Activated naive CD8-positive, alpha-beta T cell treated with anti-CD3 and anti-CD28 coated beads, Interleukin-2, amount 50 U/mL, for 16 hours (primary cell): Measurements from ENCODE around the gene SPTBN1.

Experiments used
- DNase-seq: peaks from one replicate; pipeline ENCODE4 v3.0.0-alpha.2; 2020; ENCODE audit warnings: low read depth, low spot score

Gene SPTBN1

DNA sequence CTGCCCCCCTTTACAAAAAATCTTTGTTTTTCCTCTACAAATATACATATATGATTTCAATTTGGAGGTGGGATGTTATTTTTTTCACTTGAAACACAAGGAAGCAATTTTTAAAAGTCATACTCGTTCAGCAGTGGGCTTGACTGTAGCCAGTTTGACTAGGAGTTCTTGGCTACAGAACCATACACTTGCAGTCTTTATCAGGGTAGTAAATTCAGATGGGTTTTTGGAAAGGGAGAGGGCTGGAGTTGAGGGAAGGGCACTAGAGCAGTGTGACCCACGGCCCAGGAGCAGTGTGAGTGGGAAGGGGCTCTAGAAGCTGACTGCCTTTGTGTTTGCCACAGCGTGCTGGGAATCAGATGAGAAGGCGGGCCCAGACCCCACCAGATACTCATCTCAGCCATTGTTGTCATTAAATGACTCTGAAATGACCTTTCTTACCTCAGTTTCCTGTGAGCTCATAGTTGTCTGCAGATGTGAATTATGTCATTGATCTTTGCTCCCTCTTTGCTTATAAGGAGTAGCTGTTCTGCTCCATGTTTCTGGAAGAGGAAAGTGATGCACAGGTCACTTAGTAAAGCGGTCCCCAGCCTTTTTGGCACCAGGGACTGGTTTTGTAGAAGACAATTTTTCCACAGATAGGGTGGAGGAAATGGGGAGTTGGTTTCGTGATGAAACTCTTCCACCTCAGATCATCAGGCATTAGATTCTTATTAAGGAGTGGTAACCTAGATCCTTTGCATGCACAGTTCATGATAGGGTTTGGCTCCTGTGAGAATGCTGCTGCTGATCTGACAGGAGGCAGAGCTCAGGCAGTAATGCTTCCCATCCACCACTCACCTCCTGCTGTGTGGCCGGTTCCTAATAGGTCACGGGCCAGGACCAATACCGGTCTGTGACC lies 116.8 kb downstream of the SPTBN1 start:
- no peak for DNase-seq

DNA sequence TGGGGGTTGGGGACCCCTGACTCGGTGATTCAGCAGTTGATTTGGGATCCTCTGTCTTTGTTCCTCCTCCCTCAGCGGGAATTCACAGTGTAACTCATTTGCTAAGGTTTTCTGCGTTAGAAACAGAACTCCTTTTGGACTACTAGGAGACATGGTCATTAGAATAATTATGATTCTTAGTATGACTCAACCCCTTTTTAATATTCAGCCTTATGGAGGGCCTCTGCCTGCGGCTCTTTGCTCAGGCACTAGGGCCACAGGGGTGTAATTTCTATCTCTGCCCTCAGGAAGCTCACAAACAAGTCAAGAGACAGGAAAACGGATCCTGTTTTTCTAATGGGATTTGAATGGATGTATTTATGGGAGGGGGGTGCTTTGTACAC lies 117.4 kb downstream of the SPTBN1 start:
- DNase-seq = no peak

DNA sequence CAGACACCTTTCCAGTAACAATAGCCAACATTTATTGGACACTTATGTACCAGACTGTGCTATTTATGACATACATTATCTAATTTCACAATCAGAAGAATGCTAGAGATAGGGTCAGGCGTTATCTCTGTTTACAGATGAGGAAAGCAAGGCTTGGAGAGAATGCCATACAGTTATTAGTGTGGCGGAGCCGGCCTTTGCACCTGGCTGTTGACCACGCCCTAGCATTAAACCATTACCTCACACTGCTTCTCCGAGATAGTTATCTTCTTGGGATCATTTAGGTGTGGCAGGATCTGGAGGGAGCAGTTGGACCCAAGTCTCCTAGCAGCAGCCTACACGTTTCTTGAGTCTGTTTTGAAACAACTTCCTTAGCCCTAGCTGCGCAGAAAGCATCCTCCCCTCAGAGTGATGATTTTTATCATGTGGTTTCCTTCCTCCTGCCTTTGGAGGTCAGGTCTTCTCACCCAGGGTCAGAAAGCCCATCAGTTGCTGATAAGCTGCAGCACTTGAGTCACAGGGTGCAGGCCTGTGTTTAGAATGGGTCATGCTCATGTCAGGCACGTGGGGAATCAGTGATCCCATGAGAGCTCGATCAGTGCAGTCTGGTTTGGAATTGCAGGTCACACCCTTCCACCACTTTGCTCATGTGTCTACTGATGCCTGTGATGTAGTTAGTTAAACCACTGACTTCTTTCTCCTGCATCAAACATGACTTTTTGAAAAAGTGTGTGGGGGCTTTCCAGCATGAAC lies 118.2 kb downstream of the SPTBN1 start:
- no peak for DNase-seq

DNA sequence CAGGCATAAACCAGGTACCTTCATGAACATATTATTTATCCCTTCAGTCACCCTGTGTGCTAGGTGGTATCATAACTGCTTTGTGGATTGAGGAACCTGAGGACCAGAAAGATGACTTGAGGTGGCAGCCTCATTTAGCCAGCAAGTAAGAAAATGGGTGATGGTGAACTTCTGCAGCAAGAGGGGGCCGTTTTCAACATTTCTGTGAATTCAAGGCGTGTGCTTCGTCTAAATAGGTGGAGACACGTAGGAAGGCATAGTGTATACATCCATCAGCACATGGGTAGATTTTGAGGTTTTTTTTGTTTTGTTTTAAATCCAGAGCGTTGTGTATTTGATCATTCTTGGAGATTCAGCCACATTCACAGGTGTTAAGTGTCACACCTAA lies 118.7 kb downstream of the SPTBN1 start:
- no peak for DNase-seq

DNA sequence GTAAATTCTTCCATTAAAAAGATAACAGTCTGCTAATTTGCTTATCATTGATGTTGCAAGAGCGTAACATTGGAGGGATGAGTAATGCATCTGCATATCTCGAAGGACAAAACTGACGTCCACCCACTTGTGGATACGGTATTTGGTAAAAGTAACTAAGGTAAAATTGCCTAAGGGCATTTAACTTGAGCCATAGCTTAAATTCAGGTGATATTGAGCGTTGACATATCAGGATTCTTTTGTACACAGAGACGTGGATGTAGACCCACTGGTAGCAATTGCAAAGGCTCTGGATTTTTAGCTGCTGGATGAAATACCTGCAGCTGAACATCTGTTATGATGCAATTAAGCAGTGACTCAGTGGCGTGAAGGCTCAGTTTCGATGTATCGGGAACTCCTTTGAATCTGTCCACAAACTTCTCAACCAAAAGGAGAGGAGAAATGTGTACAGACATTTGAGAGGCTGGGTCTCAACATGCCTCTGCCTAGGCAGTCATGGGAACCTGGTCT lies 119.3 kb downstream of the SPTBN1 start:
- no peak for DNase-seq

DNA sequence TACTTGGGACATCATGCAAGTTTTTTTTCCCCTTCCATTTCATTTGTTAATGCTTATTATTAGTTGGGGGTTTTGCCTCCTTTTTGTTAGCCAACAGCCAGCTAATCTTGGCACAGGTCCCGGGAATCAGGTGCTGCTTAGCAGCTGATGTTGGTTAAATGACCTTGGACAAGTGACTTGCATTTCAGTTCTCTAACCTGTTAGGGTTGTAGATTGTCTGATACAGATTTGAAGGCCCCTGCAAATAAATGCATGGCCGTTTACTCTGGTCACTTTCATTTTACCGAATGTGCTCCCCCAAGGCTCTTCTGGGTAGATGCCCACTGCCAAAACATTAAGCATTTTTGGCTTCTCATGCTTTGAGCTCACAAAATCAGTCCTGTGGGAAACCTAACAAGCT lies 120.9 kb downstream of the SPTBN1 start:
- no peak for DNase-seq

DNA sequence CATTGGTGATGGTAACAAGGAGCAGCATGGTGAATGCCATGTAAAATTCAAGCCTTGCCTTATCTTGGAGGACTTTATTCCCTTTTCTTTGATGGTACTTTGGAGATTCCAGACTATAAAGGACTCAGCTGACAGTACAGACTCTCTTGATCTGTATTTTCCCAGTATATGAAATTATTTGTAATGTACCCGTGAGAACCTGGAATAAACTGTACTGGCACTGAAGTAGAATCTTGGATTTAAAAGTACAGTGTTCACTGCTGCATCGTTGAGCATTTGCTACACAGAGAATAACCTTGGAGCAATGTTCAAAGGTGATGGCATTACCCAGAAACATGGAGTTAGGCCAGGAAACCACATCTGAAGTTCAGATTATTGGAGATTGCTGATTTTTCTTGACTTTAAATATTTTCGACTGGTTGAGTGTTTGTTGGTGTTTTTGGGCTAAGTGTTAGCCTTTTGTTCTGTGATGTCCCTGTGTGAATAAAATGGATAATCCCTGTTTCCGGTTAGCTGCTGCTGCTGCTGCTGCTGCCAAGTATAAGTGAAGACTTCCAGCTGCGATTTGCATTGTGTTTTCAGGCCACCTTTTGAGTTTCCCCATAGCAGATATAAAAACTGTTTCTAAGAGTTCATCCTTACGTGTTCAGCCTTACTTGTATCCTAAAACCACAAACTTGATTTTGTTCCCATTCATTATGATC lies 122.0 kb downstream of the SPTBN1 start:
- no peak for DNase-seq

DNA sequence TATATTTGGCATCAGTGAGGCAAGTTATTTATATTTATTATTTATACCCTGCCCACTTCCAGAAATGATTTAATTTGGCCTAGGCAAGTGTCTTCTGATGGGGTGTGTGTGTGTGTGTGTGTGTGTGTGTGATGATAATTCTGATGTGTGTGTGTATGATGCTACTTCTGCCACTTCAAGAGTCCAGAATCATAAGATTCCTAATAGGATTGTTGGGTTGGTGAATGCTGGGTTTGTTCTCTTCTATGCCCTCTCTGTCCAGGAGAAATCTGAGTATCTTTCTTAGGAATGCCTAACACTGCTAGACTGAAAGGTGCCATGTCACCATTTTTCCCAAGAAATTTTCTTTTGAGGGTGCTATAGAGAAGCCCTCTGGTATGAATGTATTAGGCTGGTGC lies 122.5 kb downstream of the SPTBN1 start:
- no peak for DNase-seq

DNA sequence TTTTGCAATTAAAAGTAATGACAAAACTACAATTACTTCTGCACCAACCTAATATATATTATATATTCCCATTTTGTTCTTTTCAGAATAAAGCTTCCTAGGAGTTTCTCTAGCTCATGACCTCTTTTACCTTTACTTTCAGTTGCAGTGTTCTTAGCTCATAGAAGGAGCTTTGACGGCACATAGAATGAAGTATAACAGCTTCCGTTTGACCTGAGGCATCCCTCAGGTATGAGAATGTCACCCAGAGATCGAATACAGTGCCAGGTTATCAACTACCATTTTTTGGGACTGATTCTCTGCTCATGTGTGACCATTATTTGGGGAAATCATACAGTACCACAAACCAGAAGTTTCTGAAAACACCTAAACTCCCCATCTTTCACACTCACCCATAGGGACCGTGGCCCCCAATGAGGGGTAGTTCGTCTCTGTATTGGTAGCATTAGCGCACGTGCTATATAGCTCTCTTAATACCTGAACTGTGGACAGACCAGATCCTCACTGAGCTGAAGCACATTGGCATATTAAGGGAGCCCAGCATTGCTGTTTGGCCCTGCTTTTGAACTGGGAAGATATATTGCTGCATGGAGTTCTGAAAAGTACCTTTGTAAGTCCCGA lies 123.0 kb downstream of the SPTBN1 start:
- DNase-seq = no peak

DNA sequence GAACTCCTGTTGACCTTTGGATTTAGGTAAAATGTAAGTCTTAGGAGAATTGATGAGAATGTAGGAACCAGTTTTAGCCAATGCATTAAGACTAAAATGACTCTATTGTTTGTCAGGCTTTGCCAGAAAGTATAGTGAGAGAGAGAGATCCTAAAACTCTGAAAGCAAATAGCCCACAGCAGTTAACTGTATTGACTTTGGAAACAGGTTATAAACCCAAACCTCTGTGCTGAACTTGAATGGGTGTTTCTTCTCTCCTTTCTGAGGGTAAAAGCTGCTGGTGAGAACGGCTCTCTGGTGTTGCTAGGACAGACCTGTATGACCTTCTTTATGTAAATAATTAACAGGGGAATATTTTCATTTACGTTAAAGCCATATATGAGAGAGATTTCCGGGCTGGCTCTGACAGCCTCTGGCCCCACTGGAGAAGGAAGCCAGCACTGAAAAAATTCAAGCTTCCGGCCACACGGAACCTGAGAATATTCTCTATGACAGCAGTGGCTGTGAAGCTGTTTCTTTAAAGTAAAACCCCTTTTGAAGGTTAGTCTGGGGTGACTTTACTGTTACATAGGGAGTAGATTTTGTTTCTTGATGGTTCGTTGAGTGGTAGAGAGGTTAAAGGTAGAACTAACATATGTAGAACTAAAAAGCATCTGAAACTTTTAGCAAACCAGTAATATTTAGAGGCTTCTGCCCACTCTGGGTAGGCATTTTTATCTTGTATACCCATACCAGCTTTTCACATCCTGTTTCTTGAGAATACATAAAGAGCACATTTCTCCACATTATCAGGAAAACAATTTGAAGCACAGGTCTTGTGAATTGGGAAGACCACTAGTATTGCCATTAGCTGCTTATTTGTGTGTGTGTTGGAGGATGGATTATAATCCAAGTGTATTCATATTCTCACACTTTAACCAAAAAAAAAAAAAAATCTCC lies 123.8 kb downstream of the SPTBN1 start:
- no peak for DNase-seq

DNA sequence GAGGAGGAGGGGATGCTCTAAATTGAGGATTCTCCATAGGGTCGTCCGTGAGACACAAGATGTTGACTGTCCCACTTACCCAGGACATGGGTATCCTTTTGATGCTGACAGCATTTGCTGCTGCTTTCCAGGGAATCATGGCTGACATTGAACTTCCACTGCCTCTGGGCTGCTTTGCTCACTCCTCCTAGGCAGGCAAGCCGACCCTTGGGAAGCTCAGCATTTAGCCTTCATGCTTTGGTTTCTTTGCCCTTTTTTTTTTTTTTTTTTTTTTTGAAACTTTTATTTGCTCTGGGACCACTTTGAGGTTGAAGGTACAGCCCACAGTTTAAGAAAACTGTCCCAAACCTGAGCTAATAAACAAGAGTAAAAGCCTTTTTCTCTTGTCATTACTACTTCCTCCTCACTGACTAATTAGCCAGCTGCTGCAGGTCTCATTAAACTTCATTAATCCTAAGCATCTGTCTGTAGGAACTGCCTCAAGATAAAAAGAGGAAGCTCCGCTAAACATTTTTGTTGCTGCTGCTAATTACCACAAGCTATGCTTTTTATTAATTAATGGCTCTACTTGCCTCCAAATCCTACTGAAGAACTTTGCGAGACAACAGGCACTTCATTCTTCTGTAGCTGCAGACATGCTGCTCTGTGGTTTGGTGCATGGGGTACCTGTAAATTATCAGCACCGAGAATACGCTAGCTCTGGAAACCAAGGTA lies 125.4 kb downstream of the SPTBN1 start:
- DNase-seq = no peak

DNA sequence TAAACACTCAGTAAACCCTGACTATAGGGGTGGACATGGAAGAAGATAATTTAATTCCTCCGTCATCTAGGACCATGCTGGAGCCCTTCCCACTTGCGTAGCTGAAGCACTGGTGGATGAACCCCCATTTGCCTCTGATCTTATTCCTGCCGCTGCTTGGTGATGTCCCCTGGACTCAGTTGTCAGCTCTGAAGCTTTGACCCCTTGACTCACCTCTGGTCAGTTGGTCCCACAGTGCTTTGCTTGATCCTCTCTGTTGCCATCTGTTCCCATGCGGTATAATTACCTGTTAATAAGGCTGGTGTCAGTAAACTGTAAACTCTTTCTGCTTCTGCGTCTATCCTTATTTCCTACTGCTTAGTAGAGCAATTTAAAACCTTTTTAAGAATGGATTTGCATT lies 126.9 kb downstream of the SPTBN1 start:
- DNase-seq = no peak

DNA sequence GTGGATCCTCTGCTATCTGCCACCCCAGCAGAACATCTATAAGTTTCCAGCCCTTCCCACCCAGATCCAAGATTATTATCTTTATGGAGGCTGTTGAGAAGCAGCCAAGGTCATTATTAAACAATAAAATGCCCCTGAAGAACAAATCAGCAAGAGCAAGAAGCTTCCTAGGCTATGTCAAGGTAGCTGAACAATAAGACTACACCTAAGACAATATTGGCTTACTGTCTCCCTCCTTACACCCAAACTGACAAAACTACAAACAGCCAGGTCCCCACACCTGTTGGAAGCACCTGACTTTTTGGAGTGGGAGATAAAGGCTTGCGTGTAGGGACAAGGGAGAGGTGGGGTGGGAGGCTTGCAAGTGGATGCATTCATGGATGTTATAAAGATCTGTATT lies 128.5 kb downstream of the SPTBN1 start:
- no peak for DNase-seq

DNA sequence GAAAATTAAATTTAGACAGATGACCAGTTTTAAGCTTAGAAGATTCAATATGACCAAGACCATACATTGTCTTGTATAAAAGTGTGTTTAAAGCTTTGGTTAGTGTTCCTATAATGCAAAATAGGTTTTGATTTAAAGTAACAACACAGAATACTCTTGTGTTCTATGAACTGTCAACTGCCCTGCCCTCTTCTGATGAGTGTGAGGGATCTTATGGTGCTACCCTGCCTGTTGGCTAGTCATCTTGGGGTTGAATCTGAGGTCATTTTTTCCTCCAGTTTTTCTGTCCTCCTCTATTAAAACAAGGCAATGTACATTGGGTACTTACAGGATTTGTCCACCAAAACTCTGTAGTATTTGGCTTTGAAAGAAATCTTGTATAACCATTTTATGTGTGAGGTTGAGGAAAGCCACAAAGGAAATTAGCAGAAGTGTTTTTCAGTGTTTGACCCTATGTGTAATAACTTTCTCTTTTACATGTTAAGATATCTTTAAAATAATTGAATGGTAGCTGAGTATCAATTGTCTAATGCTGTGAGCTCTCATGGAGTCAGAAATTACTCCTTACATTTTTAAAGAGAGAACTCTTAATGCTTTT lies 129.1 kb downstream of the SPTBN1 start:
- DNase-seq = no peak

DNA sequence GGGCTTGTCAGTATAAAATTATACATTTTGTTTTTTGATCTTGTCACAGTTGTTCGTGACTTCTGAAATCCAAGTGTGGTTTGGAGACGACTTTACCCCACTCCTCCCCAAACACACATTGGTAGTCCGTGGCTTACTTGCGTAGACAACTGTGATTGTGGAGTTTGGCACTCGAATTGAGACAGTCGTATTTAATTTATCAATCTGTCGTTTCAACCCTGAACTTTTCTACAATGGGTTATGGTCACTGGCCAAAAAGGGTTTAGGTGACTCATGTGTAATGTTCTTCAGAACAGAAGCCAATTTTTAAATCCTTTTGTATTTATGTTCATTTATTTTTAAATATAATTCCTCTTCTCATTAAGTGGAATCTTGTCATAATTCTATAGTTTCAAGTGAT lies 129.9 kb downstream of the SPTBN1 start:
- DNase-seq = no peak

DNA sequence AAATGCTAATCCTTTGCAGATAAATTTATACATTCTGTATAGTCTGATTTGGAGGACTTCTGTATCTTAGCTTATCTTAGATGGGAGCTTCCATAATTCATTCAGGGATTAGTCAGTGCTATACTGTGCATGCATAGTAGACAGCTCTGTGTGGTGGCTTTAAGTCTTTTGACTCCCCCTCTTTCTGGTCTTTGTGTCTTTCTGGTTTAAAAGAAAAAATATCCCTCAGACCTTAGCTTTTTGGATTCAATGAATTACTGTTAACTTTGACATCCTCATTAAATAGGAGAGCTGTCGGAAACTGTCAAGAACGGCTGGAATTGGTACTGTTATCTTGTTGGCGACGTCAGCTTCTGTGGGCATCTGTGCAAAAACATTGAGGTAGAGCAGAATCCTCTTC lies 130.4 kb downstream of the SPTBN1 start:
- no peak for DNase-seq

DNA sequence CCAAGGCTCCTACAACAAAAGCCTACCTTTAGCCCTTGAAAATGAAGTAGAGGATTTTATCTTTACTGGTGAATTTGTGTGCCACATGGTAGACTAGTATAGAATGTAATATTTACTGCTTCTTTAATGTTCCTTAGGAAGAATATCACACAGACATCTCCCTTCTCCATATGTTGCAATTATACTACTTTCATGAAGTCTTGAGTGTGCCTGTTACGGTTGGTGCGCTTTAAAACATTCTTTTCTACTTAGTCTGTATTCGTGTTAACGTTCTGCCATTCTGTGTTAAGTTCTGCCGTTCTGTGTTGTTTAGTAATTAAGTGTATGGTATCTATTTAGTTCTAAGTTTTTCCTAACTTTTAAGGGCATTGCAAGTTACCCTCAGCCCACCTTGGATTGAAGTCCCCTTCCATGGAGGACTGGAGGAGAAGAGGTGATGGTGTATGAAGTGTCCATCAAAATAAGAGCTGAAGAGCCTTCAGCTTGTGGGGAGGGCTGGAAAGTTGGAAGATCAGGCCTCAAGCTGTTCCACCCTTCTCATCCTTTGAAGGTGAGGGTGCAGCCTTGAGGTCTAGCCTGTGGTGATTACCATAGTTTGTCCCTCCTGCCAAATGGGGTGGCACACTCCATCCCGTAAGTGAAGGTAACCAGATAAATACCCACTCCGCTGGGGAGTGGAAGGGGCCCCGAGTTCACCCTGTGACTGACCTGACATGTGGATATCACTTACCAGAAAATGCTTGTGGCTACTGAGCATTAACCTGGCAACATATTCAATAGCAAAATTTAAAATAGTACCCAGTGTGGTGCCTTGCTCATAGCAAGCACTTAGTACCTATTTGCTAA lies 131.3 kb downstream of the SPTBN1 start:
- DNase-seq = no peak

DNA sequence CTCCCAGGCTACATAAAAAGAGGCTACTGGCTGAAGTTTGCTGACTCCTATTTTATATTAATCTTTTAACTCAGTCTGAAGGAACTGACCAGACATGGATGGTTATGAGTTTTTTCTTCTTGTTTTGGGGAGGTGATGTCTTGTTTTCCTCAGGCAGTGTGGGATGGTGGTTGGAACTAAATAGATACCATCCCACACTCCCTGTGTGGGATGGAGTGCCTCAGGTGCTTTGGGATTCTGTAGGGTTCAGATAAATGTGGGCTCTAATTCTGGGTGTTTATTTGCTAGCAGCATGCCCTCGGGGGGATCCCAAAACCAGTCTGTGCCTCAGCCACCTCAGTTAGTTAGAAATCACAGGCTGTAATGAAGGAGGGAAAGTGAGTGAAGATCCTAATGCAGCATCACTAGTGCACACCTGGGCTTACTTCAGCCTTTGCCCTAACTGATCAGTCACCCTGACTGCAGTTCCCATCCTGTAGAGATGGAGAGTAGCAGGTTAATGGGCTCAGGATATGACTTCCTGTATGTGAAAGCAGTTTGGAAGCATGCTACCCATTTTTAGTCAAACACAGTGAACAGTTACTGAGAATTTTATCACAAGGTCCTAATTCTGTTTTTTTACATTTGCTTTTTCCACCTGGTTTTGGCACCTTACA lies 132.2 kb downstream of the SPTBN1 start:
- DNase-seq = no peak
